ENCODE results near the gene APH1B.

DNA sequence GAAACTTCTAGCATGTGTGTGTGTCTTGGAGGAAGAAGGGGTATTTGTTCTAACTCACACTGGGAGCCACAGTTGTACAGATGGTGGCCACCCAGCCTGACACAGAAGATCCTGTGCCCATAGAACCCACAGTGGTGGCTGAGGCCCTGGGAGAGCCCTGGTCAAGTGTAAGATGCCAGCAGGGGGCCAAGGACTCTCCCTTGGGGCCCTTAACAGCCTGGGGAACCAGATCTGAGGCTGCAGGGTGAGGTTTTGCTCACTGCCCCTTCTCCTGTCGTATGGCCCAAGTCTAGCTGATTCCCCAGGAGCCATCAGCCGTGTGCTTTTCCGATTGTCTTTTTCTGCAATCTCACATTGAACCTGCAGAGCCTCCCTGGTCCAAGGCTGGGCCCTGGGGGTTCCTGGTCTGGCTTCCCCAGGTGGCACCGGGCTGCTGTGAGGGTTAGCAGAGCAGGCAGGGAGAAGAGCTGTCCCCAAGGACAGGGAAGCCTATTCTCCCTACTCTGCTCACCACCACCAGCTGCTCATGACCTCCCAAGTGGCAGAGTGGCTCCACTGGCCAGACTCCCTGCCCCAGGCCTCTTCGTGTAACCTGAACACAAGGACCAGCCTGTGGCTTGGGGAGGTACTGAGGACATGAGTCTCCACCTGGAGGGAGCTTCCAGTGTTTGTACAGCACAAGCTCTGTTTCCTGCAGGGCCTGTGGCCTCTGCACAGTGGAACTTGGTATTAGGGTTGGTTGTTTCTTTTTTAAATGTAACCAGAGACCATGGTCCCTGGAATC, 52.4 kb downstream of the APH1B start:
- TF ChIP-seq, protein P1, sequence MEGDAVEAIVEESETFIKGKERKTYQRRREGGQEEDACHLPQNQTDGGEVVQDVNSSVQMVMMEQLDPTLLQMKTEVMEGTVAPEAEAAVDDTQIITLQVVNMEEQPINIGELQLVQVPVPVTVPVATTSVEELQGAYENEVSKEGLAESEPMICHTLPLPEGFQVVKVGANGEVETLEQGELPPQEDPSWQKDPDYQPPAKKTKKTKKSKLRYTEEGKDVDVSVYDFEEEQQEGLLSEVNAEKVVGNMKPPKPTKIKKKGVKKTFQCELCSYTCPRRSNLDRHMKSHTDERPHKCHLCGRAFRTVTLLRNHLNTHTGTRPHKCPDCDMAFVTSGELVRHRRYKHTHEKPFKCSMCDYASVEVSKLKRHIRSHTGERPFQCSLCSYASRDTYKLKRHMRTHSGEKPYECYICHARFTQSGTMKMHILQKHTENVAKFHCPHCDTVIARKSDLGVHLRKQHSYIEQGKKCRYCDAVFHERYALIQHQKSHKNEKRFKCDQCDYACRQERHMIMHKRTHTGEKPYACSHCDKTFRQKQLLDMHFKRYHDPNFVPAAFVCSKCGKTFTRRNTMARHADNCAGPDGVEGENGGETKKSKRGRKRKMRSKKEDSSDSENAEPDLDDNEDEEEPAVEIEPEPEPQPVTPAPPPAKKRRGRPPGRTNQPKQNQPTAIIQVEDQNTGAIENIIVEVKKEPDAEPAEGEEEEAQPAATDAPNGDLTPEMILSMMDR (conservative IDR thresholded peaks at IDR 0.05; ENCODE audit: low read depth, low read length): no peak
- TF ChIP-seq EZH2 (IDR thresholded peaks at IDR 0.05; ENCODE audit: borderline replicate concordance, low read depth, low read length, poor library complexity, severe bottlenecking): no peak
